Activated naive CD8-positive, alpha-beta T cell treated with anti-CD3 and anti-CD28 coated beads, Interleukin-2, amount 10 ng/mL, durations not matched to agents 7 days and 5 days (primary cell): ENCODE measurements around the gene LACTBL1. TPM values are rescaled to one million over a fixed set of nuclear protein-coding genes. Genes with fewer than 3 reads are reported as not detected.

ENCODE experiments used
- ATAC-seq: fragments of 150-1000 bp; cut with Tn5 transposase; one replicate; pipeline ENCODE4 v1.10.0; 2021; ENCODE audit warnings: low read depth, moderate library complexity
- POLR2A ChIA-PET: fragments of 350-600 bp; sonication (Branson Sonifier 250); formaldehyde crosslinking; loops from one replicate; lab custom pipeline; 2021; ENCODE audit warnings: antibody characterized with exemption; lab: Charles Lee
- DNase-seq: peaks from one replicate; pipeline ENCODE4 v3.0.0; 2021
- H3K27ac Mint-ChIP-seq: one replicate; pipeline ENCODE4 v1.8.0; 2022; ENCODE audit warnings: mild to moderate bottlenecking, mixed read lengths
- H3K27me3 Mint-ChIP-seq: one replicate; pipeline ENCODE4 v1.8.0; 2022; ENCODE audit warnings: mild to moderate bottlenecking, moderate library complexity, mixed read lengths
- H3K36me3 Mint-ChIP-seq: one replicate; pipeline ENCODE4 v1.8.0; 2021; ENCODE audit warnings: mild to moderate bottlenecking, mixed read lengths
- H3K4me1 Mint-ChIP-seq: one replicate; pipeline ENCODE4 v1.8.0; 2021; ENCODE audit warnings: mixed read lengths
- H3K4me3 Mint-ChIP-seq: one replicate; pipeline ENCODE4 v1.8.0; 2022; ENCODE audit warnings: mild to moderate bottlenecking, moderate library complexity, mixed read lengths
- H3K9me3 Mint-ChIP-seq: one replicate; pipeline ENCODE4 v1.8.0; 2021; ENCODE audit warnings: mixed read lengths
- total RNA-seq, 2 experiments: library from RNA; stranded (reverse); gene quantifications; one replicate each; pipeline ENCODE4 v1.2.3, GENCODE V29; 2021

Gene LACTBL1
- total RNA-seq, 2 experiments from 2014 or later: not detected

DNA sequence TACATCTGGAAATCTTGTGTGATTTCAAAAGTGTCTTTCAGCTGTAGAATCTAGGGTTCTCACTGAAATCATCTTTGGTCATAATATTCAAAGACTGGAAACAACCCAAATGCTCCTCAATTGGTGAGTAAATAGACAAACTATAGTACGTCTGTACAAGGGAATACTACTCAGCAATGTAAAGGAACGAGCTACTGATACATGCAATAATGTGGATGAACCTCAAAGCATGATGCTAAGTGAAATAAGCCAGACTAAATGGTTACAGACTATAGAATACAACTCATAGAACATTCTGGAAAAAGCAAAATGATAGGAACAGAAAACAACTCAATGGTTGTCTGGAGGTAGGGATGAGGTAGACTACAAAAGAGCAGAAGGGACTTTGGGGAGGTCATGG lies 2.6 kb downstream of the LACTBL1 start:
- no peak for ATAC-seq
- Mint-ChIP-seq H3K4me1 (no peaks in the 10 kb centered on the region), H3K9me3 (peaks cover 4% of the 10 kb centered on the region), H3K27ac (no peak overlapping the region), H3K4me3 (no peak overlapping the region), H3K36me3 (no peaks in the 10 kb centered on the region), H3K27me3 (peaks cover 37% of the 10 kb centered on the region)
- no peak for DNase-seq
- POLR2A ChIA-PET: no interaction called here

- DNase-seq: no peak
- peaks cover 4% of the 10 kb centered on the region for H3K9me3 Mint-ChIP-seq
- peaks cover 37% of the 10 kb centered on the region for H3K27me3 Mint-ChIP-seq
Observed at GRCh38 chr1:22969304-22969709, 3.4 kb downstream of the LACTBL1 start.

GRCh38 chr1:22967833-22968232 lies 4.8 kb downstream of the LACTBL1 start:
- POLR2A ChIA-PET: no interaction called here
- Mint-ChIP-seq H3K9me3 (peaks cover 4% of the 10 kb centered on the region), H3K27me3 (peaks cover 37% of the 10 kb centered on the region), H3K27ac (no peak overlapping the region), H3K36me3 (no peaks in the 10 kb centered on the region), H3K4me3 (no peak overlapping the region), H3K4me1 (no peaks in the 10 kb centered on the region)
- DNase-seq (no peak), ATAC-seq (no peak)

More at GRCh38 chr1:22969304-22969709, 3.4 kb downstream of the LACTBL1 start:
- Mint-ChIP-seq H3K4me1 (no peaks in the 10 kb centered on the region), H3K36me3 (no peaks in the 10 kb centered on the region), H3K27ac (no peak overlapping the region), H3K4me3 (no peak overlapping the region)
- POLR2A ChIA-PET: no interaction called here
- ATAC-seq: no peak

GRCh38 chr1:22966309-22966708 lies 6.4 kb downstream of the LACTBL1 start:
- Mint-ChIP-seq H3K4me3 (no peak overlapping the region), H3K4me1 (no peaks in the 10 kb centered on the region), H3K27me3 (peaks cover 37% of the 10 kb centered on the region), H3K27ac (no peak overlapping the region), H3K9me3 (peaks cover 4% of the 10 kb centered on the region), H3K36me3 (no peaks in the 10 kb centered on the region)
- POLR2A ChIA-PET: no interaction called here
- ATAC-seq (no peak), DNase-seq (no peak)

DNA sequence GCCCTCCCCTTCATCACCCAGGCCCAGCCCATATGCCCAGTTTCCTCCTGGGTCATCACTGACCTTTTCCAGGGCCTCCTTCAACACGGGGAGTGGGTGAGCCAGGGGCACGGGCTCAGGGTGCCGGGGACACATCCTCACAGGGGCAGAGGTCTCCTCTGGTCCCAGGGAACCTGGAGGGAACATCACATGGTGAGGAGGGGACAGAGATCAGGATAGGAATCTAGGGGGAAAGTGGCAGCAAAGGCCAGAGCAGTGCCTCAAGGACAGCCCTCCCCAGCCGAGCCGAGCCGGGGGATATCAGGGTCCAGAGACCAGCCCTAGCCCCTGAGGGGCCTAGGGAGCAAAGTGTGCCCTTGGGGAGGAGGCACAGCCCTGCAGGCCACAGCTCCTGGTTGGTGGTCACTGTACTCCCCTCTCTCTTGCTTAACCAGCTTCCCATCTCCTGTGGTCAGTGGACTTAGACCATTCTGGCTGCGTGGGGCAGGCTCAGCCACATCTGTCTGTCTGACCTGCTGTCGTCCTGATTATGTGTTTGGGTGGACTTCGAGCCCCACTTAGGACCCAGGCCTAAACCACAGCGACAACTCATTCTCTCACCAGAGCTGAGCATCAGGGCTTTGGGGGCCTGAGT lies 9.5 kb downstream of the LACTBL1 start:
- ATAC-seq (no peak), DNase-seq (no peak)
- Mint-ChIP-seq H3K4me1 (no peaks in the 10 kb centered on the region), H3K27me3 (peaks cover 11% of the 10 kb centered on the region), H3K4me3 (no peak overlapping the region), H3K36me3 (no peaks in the 10 kb centered on the region), H3K9me3 (peaks cover 4% of the 10 kb centered on the region), H3K27ac (no peak overlapping the region)
- POLR2A ChIA-PET: no interaction called here

DNA sequence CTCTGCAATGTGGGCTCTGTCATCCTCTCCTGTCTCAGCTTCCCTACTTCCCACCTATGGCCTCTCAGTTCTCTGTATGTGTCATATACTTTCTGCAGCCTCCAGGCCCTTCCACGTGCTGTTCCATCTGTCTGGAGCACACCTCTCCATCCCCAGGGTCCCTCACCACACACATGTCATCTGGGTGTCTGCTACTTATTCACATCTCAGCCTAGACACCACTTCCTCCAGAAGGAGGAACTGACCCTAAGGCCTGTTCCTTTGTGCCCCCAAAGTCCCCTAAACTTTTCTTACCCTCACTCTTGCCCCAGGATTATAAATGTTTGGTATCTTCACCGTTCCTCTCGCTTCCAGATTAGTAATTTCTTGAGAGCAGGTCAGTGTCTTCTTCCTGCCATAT lies 10.1 kb downstream of the LACTBL1 start:
- DNase-seq: no peak
- POLR2A ChIA-PET: no interaction called here
- Mint-ChIP-seq H3K27ac (no peak overlapping the region), H3K4me3 (no peak overlapping the region), H3K27me3 (peaks cover 8% of the 10 kb centered on the region), H3K4me1 (no peaks in the 10 kb centered on the region), H3K36me3 (no peaks in the 10 kb centered on the region), H3K9me3 (peaks cover 4% of the 10 kb centered on the region)
- ATAC-seq: no peak

DNA sequence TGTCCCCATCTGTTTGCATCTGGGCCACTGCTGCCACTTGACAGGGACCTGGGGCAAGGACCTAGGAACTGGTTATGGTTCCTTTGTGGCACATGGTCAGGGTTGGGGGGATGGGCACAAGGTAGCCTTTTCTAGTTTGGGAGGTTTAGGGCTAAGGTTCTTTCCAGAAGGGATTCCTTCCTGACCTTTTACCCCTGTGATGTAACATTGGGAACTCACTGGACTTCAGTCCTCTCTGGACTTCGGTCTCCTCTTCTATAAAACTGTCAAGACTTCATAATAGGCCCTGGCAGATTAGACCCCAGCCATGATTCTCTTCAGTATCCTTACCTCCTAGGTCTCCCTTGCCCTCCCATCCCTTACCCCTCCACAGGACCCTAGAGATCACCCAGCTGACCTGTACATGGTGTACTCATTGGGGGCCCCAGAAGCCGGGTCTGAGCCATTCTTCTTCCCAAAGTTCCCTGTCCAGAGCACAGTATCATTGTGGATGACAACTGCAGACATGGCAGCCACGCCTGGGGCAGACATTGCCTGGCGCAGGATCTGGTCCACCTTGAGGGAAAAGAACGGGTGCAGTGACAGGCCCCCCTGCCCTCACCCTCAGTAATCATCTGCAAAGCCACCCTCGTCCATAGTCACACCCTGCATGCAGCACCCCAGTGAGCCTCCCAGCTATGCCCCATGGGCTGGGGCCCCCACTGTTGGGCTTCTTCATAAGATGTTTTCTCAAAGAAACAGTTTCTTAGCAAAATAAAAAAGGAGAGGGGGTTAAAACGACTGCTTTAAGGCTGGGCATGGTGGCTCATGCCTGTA lies 12.9 kb downstream of the LACTBL1 start:
- peaks cover 11% of the 10 kb centered on the region for H3K27me3 Mint-ChIP-seq
- no peaks in the 10 kb centered on the region for H3K36me3 Mint-ChIP-seq
- no peak overlapping the region for H3K4me3 Mint-ChIP-seq
- DNase-seq (no peak), ATAC-seq (no peak)
- H3K27ac Mint-ChIP-seq: no peak overlapping the region
- no peaks in the 10 kb centered on the region for H3K4me1 Mint-ChIP-seq
- POLR2A ChIA-PET: interaction anchor here (0.6 kb wide), 1 partner anchor 1298 kb away, joined by 3 read pairs; no protein-coding TSS in a partner anchor
- H3K9me3 Mint-ChIP-seq: no peaks in the 10 kb centered on the region

DNA sequence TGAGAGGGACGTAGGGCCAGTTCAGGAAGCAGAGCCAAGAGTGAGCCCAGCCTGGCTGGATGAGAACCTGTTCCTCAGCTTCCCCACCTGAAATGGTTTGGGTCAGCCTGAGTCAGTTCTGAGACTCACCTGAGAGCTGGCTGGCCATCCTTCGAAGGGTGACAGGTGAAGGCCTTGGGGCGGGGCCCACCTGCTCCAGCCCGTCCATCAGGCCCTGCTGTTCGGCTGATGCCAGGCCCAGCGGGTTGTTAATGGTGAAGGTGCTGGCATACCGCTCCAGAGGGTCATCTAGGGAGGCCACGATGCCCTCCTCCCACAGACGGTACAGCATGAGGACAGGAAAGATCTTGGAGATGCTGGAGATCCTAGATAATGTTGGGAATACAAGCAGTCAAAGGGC lies 14.1 kb downstream of the LACTBL1 start:
- H3K9me3 Mint-ChIP-seq: no peaks in the 10 kb centered on the region
- ATAC-seq (no peak), DNase-seq (no peak)
- no peaks in the 10 kb centered on the region for H3K36me3 Mint-ChIP-seq
- H3K27ac Mint-ChIP-seq: no peak overlapping the region
- POLR2A ChIA-PET: no interaction called here
- no peaks in the 10 kb centered on the region for H3K4me1 Mint-ChIP-seq
- no peak overlapping the region for H3K4me3 Mint-ChIP-seq
- peaks cover 22% of the 10 kb centered on the region for H3K27me3 Mint-ChIP-seq

DNA sequence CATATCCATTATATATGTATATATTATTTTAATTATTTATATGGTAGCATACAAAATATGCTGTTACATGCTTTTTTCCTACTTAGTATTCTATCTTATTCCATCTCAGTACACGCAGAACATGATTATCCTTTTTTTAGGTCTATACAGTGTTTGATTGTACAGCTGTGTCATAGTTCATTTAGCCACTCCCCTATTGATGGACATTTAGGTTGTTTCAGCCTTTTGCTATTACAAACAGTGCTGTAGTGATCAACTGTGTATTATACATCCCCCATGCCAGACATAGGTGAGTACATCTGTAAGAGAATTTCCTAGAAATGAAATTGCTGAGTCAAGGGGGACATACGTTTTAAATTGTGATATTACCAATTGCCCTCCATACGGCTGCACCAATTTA lies 15.6 kb downstream of the LACTBL1 start:
- Mint-ChIP-seq H3K27ac (no peak overlapping the region), H3K36me3 (no peaks in the 10 kb centered on the region), H3K4me3 (no peak overlapping the region), H3K9me3 (no peaks in the 10 kb centered on the region), H3K27me3 (peaks cover 23% of the 10 kb centered on the region), H3K4me1 (no peaks in the 10 kb centered on the region)
- ATAC-seq (no peak), DNase-seq (no peak)
- POLR2A ChIA-PET: no interaction called here

DNA sequence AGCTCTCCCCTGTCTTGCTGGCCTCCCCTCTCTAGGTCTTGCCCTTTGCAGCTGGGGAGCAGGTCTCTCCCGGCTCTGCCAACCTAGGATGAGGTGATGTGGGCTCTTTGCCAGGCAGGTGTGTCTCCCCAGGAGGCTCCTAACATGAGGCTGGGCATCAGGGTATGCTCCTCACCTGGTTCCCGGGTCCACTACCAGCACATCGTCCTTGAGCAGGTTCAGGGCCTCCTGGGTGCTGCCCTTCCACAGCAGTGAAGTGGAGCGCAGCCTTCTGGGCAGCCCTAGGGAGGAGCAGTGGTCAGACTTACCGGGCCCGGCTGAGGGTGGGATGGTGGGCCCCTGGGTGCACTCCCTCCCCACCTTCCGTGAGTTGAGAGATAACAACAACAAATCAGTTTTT lies 17.5 kb downstream of the LACTBL1 start:
- POLR2A ChIA-PET: no interaction called here
- DNase-seq (no peak), ATAC-seq (no peak)
- Mint-ChIP-seq H3K27me3 (peaks cover 37% of the 10 kb centered on the region), H3K36me3 (no peaks in the 10 kb centered on the region), H3K9me3 (no peaks in the 10 kb centered on the region), H3K27ac (no peak overlapping the region), H3K4me1 (no peaks in the 10 kb centered on the region), H3K4me3 (no peak overlapping the region)

- POLR2A ChIA-PET: no interaction called here
- DNase-seq (no peak), ATAC-seq (no peak)
- Mint-ChIP-seq H3K4me1 (no peaks in the 10 kb centered on the region), H3K4me3 (no peak overlapping the region), H3K27me3 (peaks cover 40% of the 10 kb centered on the region), H3K9me3 (no peaks in the 10 kb centered on the region), H3K27ac (no peak overlapping the region), H3K36me3 (no peaks in the 10 kb centered on the region)
Observed at GRCh38 chr1:22953740-22954141, 18.9 kb downstream of the LACTBL1 start.

- no peaks in the 10 kb centered on the region for H3K9me3 Mint-ChIP-seq
- no peak for DNase-seq
- no peak overlapping the region for H3K27ac Mint-ChIP-seq
- no peak overlapping the region for H3K4me3 Mint-ChIP-seq
- H3K4me1 Mint-ChIP-seq: no peaks in the 10 kb centered on the region
- POLR2A ChIA-PET: no interaction called here
- peaks cover 44% of the 10 kb centered on the region for H3K27me3 Mint-ChIP-seq
- ATAC-seq: no peak
- no peaks in the 10 kb centered on the region for H3K36me3 Mint-ChIP-seq
Observed at GRCh38 chr1:22953057-22953739, 19.5 kb downstream of the LACTBL1 start.

DNA sequence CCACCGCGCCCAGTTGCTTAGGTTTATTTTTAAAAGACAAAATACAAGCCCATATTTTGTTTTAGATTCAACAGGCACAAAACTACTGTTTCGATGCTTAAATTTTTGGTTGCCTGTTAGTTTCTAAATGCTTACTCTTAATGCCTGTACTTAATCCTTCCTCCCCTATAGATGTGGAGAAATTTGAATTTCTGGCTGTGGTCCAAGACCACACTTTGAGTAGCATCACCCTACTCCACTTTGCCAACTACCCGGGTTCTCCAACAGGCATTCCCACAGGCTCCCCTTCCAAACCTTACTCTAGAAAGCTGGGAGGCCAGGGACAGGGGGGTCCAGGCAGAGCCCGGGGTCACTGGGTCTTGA lies 20.0 kb downstream of the LACTBL1 start:
- H3K27ac Mint-ChIP-seq: no peak overlapping the region
- H3K4me3 Mint-ChIP-seq: no peak overlapping the region
- POLR2A ChIA-PET: no interaction called here
- no peaks in the 10 kb centered on the region for H3K9me3 Mint-ChIP-seq
- peaks cover 48% of the 10 kb centered on the region for H3K27me3 Mint-ChIP-seq
- no peaks in the 10 kb centered on the region for H3K4me1 Mint-ChIP-seq
- DNase-seq: no peak
- H3K36me3 Mint-ChIP-seq: no peaks in the 10 kb centered on the region
- no peak for ATAC-seq

- H3K9me3 Mint-ChIP-seq: no peaks in the 10 kb centered on the region
- POLR2A ChIA-PET: no interaction called here
Observed at GRCh38 chr1:22951796-22952195, 20.9 kb downstream of the LACTBL1 start.

More at GRCh38 chr1:22951796-22952195, 20.9 kb downstream of the LACTBL1 start:
- DNase-seq: no peak
- H3K27ac Mint-ChIP-seq: no peak overlapping the region
- peaks cover 52% of the 10 kb centered on the region for H3K27me3 Mint-ChIP-seq
- no peak for ATAC-seq
- no peaks in the 10 kb centered on the region for H3K4me1 Mint-ChIP-seq
- no peaks in the 10 kb centered on the region for H3K36me3 Mint-ChIP-seq
- no peak overlapping the region for H3K4me3 Mint-ChIP-seq
